Stimulated activated CD8-positive, alpha-beta memory T cell treated with anti-CD3 and anti-CD28 coated beads, Interleukin-15, amount 100 ng/mL, for 24 hours (primary cell): Measurements from ENCODE around the gene SEMA3B.
"Not testable (repeated sequence)": the region's sequence is repeated elsewhere in the genome, so short reads cannot be mapped to it uniquely, and the experiment has no call there.

Experiments used
- DNase-seq: peaks from one replicate; pipeline ENCODE4 v3.0.0-alpha.2; 2020; ENCODE audit warnings: low read depth

The SEMA3B gene

DNA sequence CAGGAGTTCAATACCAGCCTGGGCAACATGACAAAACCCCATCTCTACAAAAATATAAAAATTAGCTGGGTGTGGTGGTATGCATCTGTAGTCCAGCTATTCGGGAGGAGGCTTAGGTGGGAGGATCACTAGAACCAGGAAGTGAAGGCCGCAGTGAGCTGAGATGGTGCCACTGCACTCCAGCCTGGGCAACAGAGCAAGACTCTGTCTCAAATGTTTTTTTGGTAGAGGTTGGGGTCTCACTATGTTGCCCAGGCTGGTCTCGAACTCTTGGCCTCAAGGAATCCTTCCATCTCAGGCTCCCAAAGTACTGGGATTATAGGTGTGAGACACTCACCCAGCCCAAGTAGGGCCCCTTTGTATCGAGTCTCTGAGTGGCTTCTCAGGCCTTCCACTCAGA lies 25.1 kb downstream of the SEMA3B start:
- DNase-seq: no peak

GRCh38 chr3:50294492-50295403 lies 25.8 kb downstream of the SEMA3B start:
- no peak for DNase-seq

DNA sequence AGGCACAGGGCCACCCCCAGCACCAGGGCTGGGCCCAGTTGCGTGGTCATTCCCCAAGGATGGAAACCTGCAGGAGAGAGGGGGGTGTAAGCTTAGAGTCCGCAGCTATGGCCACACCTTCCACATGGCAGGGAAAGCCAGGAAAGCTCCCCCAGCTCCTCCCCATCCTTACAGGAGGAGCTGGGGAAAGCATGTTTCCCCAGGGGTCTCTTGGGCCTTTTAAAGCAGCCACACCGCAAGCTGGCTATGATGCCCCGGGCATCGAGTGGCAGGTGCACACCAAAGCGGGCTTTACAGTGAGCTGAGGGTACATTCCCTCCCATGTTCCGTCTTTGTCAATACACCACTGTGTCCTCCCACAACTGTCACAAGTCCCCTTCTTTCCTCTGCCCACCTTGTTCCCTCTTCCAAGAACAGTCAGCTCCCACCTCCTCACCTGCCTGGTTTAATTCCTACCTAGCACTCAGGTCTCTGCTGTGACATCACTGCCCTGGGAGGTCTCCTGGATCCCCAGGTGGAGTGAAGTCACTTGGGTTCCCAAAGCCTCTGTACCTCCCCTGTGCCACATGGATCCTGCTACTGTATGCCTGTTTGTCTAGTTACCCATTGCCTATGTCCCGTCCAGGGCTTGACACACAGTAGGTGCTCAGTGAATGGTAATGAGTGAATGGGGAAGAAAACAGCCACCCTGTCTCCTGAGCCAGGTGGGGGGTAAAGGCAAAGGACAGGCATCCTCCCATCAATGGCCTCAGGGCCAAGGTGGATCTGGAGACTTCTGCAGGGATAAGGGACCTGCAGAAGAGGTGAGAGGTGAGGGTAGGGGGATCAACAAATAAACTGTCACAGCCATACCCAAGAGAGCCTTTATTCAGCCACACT lies 26.8 kb downstream of the SEMA3B start:
- DNase-seq: no peak

DNA sequence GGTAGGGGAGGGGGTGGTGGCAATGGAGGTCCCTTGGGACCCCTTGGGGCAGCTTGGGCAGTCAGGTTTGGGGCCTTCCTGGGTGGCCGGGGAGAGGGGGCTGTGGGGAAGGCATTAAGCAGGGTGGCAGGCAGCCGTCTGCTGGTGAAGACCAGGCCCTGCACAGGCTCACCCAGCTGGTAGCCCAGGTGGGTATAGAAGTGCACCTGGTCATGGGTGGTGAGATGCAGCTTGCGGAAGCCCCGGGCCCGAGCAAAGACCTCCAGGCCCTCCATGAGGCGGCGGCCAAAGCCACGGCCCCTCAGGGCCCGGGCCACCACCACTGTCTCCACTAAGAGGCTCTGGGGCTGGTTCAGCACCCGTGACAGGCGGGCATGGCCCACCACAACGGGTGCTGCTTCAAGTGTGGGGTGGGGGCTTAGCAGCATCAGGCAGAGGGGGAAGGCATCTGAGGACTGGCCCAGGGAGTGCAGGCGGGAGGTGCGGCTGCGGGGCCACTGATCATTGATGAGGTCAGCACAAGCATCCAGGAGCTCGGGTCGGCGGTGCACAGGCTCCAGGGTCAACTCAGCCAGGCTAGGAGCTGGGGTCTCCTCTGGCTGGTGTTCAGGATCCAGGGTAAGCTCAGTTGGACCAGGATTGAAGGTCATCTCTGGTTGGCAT lies 27.9 kb downstream of the SEMA3B start:
- DNase-seq: no peak

- DNase-seq: no peak
Measured at GRCh38 chr3:50297384-50297775, 28.4 kb downstream of the SEMA3B start.

GRCh38 chr3:50297896-50298725 lies 29.2 kb downstream of the SEMA3B start:
- DNase-seq: no peak

- DNase-seq: peak; percentile 94
Measured at GRCh38 chr3:50298836-50299637, 30.1 kb downstream of the SEMA3B start, which contains the start of the genes HYAL3 and NAA80. Gene HYAL3, minus strand, starts transcription at chr3:50299405. Its CDS starts 3,803 bp downstream, at chr3:50295602. Gene NAA80, minus strand, starts transcription at chr3:50299405. Its CDS starts 1,942 bp downstream, at chr3:50297463.

DNA sequence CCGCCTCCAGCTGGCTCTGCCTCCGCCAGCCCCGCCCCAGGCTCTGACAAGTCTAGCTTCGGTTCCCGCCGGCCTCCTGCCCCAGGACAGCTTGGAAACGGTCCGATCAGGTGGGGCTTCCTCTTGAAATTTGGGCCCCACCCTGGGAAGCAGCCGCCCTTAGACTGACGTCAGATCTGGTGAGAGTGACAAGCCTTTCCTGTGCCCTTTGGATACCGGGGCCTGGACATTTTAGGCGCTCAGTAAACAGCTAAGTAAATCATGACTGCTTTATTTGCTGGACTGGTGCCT lies 30.6 kb downstream of the SEMA3B start:
- DNase-seq: no peak

DNA sequence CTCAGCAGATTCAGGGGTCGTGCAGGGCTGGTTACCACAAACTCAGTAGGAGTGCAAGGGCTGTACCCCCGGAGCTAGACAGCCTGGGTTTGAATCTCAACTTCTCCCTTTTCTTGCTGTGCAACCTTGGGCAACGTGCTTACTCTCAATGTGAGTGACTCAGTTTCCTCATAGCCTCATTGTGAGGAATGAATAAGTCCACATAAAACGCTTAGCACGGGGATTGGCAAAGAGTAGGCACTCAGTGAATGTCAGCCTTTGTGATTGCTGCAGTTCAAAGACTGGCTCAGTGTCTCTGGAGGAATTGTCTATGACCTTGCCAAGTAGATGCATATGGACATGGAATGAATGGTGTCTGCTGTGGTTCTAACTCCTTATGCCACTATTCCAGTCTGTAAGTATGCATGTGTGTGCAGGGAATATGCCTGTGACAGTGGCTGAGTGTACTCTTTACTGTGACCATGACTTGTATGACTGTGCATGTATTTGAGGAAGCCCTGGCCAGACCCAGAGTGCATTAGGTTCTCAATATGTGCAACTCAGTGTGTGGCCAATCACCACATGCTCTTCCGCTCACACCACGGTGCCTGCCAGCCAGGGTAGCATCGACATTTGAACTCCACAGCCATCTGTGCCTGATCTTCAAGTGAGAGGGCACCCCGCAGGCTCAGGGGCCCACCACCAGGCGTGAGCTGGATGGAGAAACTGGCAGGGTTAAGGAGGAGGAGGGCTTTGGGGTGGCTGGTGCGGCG lies 31.2 kb downstream of the SEMA3B start:
- no peak for DNase-seq

DNA sequence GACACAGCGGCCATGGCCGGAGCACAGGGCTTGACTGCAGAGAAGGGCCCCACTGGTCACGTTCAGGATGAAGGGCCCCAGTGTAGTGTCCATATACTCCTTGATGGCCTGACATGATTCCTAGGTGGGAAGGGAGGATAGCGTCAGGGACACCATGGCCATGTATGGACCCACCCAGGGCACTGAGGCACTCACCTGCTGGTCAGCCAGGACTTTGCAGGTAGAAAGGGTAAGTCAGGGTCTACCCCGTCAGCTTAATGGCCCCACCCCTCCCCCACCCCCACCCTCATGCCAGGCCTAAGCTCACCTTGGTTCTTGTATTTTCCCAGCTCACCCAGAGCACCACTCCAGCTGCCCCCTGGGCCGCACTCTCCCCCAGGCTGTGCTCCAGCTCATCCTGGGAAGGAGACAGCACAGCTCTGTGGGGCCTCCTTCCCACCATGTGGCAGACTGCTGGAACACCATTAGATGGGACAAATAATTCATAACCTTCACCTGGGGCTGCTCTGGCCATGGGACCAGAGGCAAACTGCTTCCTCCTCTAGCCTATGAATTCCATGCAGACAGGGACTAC lies 31.8 kb downstream of the SEMA3B start:
- no peak for DNase-seq

- no peak for DNase-seq
Measured at GRCh38 chr3:50302095-50303012, 33.4 kb downstream of the SEMA3B start.

DNA sequence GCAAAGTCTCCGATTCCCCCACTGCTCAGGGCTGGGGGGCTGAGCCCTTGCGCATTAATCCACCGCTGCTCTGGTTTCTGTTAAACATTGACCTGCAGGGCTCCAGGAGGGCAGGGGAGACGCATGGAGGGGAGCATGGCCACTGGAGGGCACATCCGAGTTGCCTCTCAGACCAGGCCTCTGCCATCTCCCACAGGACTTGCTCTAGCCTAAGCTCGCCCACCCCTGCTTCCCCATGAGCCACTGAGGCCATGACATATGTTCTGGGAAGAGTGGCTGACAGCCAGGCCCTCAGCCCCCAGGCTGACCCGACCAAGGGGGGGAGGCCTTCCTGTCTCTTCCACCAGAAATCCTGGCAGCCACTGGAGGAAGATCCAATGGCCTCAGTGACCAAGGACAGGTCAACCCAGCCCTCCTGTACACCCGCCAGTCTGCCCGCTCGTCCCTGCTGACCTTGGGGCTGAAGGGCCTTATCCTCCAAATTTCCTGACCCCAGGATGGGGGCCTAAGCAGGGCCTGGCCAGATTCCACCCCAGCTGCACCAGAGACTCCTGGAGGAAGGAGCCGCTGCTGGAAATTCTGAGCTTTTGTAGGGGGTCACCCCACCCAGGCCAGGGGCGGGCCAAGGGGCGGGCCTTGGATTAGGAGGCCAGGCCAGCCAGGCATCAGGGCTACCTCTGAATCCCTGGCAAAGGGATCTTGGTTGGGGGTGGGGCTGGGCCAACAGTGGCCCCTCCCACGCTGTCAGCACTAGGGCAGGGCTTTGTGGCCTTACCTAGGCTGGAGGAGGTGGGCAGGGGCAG lies 34.3 kb downstream of the SEMA3B start, which contains the start of gene HYAL1:
HYAL1 (minus strand) TSS at position 562 of the 803 bp plus-strand sequence. CDS start 618 bp downstream, outside the sequence.
- DNase-seq: no peak

DNA sequence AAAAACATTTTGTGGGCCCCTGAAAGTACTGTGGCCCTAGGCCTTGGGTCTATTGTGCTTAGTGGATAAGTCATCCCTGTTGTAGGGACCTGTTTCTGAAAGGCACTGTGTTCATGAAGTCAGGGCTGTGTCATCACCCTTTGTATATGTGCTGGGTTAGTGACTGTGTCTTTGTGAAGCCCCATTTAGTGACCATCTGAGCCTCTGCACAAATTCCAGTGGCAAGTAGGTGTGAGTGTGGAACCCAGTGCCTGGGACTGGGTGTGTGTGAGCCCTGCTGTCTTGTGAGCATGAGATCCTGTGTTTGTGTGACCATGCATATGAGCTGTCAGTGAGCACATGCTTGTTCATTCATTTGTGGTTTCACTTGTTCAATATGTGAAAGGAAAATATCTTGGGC lies 35.7 kb downstream of the SEMA3B start:
- DNase-seq: no peak

DNA sequence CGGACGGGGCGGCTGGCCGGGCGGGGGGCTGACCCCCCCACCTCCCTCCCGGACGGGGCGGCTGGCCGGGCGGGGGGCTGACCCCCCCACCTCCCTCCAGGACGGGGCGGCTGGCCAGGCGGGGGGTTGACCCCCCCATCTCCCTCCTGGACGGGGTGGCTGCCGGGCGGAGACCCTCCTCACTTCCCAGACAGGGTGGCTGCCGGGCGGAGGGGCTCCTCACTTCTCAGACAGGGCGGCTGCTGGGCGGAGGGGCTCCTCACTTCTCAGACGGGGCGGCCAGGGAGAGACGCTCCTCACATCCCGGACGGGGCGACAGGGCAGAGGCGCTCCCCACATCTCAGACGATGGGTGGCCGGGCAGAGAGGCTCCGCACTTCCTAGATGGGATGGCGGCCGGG lies 43.1 kb downstream of the SEMA3B start:
- DNase-seq: not testable (repeated sequence)

GRCh38 chr3:50314342-50314741 lies 45.4 kb downstream of the SEMA3B start:
- DNase-seq: no peak

- DNase-seq: no peak
Measured at GRCh38 chr3:50314816-50315215, 45.9 kb downstream of the SEMA3B start.

GRCh38 chr3:50316657-50317242 lies 47.8 kb downstream of the SEMA3B start:
- peak; percentile 28 for DNase-seq
